SU-DHL-6 (cell line): Measurements from ENCODE around the gene CD80.

Experiments used
- H2AFZ ChIP-seq: fragments of 200-600 bp; sonication (generic); 2 replicates; pipeline ENCODE4 v1.6.1; 2014; ENCODE audit warnings: low read depth, mild to moderate bottlenecking, moderate library complexity, mixed read lengths, antibody characterized with exemption, low read length; ENCODE audit not compliant: severe bottlenecking
- H3F3A ChIP-seq: fragments of 200-600 bp; shearing (Covaris generic); 2 replicates; pipeline ENCODE4 v1.6.0; 2016; ENCODE audit warnings: antibody characterized with exemption, mild to moderate bottlenecking; ENCODE audit not compliant: insufficient read depth
- H3K27ac ChIP-seq: fragments of 200-600 bp; sonication (generic); 2 replicates; pipeline ENCODE4 v1.5.1; 2016; ENCODE audit warnings: low read depth, mild to moderate bottlenecking, low read length, moderate library complexity, mixed read lengths
- H3K27me3 ChIP-seq: fragments of 200-600 bp; sonication (generic), shearing (Covaris generic); 2 replicates; pipeline ENCODE4 v1.6.0; 2014; ENCODE audit warnings: mild to moderate bottlenecking, low read length
- H3K36me3 ChIP-seq: fragments of 200-600 bp; sonication (generic); 2 replicates; pipeline ENCODE4 v1.6.1; 2014; ENCODE audit warnings: mild to moderate bottlenecking, low read length, mixed read lengths
- H3K4me2 ChIP-seq: fragments of 300-600, 200-600 bp; shearing (Covaris generic), sonication (generic); 2 replicates; pipeline ENCODE4 v1.6.0; 2014; ENCODE audit warnings: low read length, low read depth, mild to moderate bottlenecking; ENCODE audit not compliant: poor library complexity, severe bottlenecking
- H3K4me3 ChIP-seq: fragments of 200-600 bp; sonication (generic); 2 replicates; pipeline ENCODE4 v1.5.1; 2014; ENCODE audit warnings: antibody characterized with exemption, low read length, mild to moderate bottlenecking, mixed read lengths; ENCODE audit not compliant: insufficient read depth, poor library complexity, severe bottlenecking
- H3K79me2 ChIP-seq: fragments of 200-600 bp; sonication (generic); 2 replicates; pipeline ENCODE4 v1.6.1; 2014; ENCODE audit warnings: mild to moderate bottlenecking, low read length, moderate library complexity; ENCODE audit not compliant: insufficient read depth
- H3K9ac ChIP-seq: fragments of 200-600 bp; sonication (generic); 2 replicates; pipeline ENCODE4 v1.7.0; 2014; ENCODE audit warnings: mild to moderate bottlenecking, low read length
- H3K9me2 ChIP-seq: fragments of 200-600 bp; sonication (generic); replicated peaks from 2 replicates; pipeline ENCODE4 v1.6.1; 2014; ENCODE audit warnings: low read length; ENCODE audit not compliant: insufficient read depth
- H3K9me3 ChIP-seq: fragments of 200-600 bp; sonication (generic); 2 replicates; pipeline ENCODE4 v1.6.1; 2014; ENCODE audit warnings: low read length, mixed read lengths; ENCODE audit not compliant: insufficient read depth
- H4K20me1 ChIP-seq: fragments of 200-600 bp; sonication (generic); 2 replicates; pipeline ENCODE4 v1.6.1; 2014; ENCODE audit warnings: low read depth, mild to moderate bottlenecking, antibody characterized with exemption, low read length, moderate library complexity, mixed read lengths
- CTCF ChIP-seq: fragments of 200-600 bp; sonication (generic); IDR thresholded peaks from one replicate; pipeline ENCODE4 v1.5.1; 2017; ENCODE audit warnings: antibody characterized with exemption, mild to moderate bottlenecking, low read length, moderate library complexity; ENCODE audit not compliant: insufficient read depth, poor library complexity, severe bottlenecking
- EZH2phosphoT487 ChIP-seq: fragments of 200-600 bp; sonication (generic), shearing (Covaris generic); conservative IDR thresholded peaks from 2 replicates; pipeline ENCODE4 v1.6.1; 2018; ENCODE audit warnings: mild to moderate bottlenecking, antibody characterized with exemption, low read length, moderate library complexity, mixed read lengths

CD80 gene

GRCh38 chr3:119494597-119494996, 64.8 kb downstream of the CD80 start:
- Histone ChIP-seq H3K27ac (no peak overlapping the region), H4K20me1 (no peaks in the 10 kb centered on the region), H3K79me2 (peaks cover 17% of the 10 kb centered on the region), H3K9me2 (no peaks in the 10 kb centered on the region), H3K9ac (no peak overlapping the region), H2AFZ (no peak overlapping the region), H3K36me3 (peaks cover 5% of the 10 kb centered on the region; the same call in 1 of the 2 replicates), H3F3A (peaks cover 13% of the 10 kb centered on the region; the same call in 1 of the 2 replicates), H3K9me3 (no peaks in the 10 kb centered on the region), H3K27me3 (no peaks in the 10 kb centered on the region), H3K4me3 (no peak overlapping the region), H3K4me2 (no peak overlapping the region)
- no peak for TF ChIP-seq EZH2phosphoT487

GRCh38 chr3:119492810-119493209, 66.6 kb downstream of the CD80 start:
- H2AFZ ChIP-seq, result no peak overlapping the region
- H3F3A ChIP-seq, result peaks cover 11% of the 10 kb centered on the region; the same call in 1 of the 2 replicates
- no peak overlapping the region for H3K4me2 ChIP-seq
- H3K9ac ChIP-seq, result no peak overlapping the region
- 0 out of 2 replicates have a peak, but pooled peaks cover 3% of the 10 kb centered on the region for H3K79me2 ChIP-seq
- no peaks in the 10 kb centered on the region for H3K9me3 ChIP-seq
- no peaks in the 10 kb centered on the region for H3K27me3 ChIP-seq
- no peak overlapping the region for H3K27ac ChIP-seq
- no peak for TF ChIP-seq CTCF
- no peak for TF ChIP-seq EZH2phosphoT487
- H3K36me3 ChIP-seq, result peaks cover 5% of the 10 kb centered on the region; the same call in 1 of the 2 replicates
- no peaks in the 10 kb centered on the region for H3K9me2 ChIP-seq
- H3K4me3 ChIP-seq, result no peak overlapping the region
- no peaks in the 10 kb centered on the region for H4K20me1 ChIP-seq

GRCh38 chr3:119492128-119492527, 67.3 kb downstream of the CD80 start:
- no peak overlapping the region for H2AFZ ChIP-seq
- H3F3A ChIP-seq, result peaks cover 8% of the 10 kb centered on the region; the same call in 1 of the 2 replicates
- H4K20me1 ChIP-seq, result no peaks in the 10 kb centered on the region
- H3K27ac ChIP-seq, result no peak overlapping the region
- H3K9me2 ChIP-seq, result no peaks in the 10 kb centered on the region
- peaks cover 5% of the 10 kb centered on the region; the same call in 1 of the 2 replicates for H3K36me3 ChIP-seq
- H3K9me3 ChIP-seq, result no peaks in the 10 kb centered on the region
- H3K27me3 ChIP-seq, result no peaks in the 10 kb centered on the region
- TF ChIP-seq EZH2phosphoT487 (no peak), CTCF (no peak)
- no peaks in the 10 kb centered on the region for H3K79me2 ChIP-seq
- no peak overlapping the region for H3K4me2 ChIP-seq
- H3K4me3 ChIP-seq, result no peak overlapping the region
- H3K9ac ChIP-seq, result no peak overlapping the region

- Histone ChIP-seq H3K9ac (no peak overlapping the region), H3K27ac (no peak overlapping the region), H2AFZ (no peak overlapping the region), H3K27me3 (no peaks in the 10 kb centered on the region), H3K36me3 (peaks cover 9% of the 10 kb centered on the region), H3F3A (peaks cover 5% of the 10 kb centered on the region; the same call in 1 of the 2 replicates), H3K4me2 (no peak overlapping the region), H4K20me1 (no peaks in the 10 kb centered on the region), H3K79me2 (no peaks in the 10 kb centered on the region), H3K9me2 (no peaks in the 10 kb centered on the region), H3K4me3 (no peak overlapping the region), H3K9me3 (no peaks in the 10 kb centered on the region)
- no peak for TF ChIP-seq EZH2phosphoT487
- no peak for TF ChIP-seq CTCF
These were observed 69.3 kb downstream of the CD80 start for GRCh38 chr3:119490153-119490552.
